GM12875 (cell line): ENCODE data around the gene SLAMF6.
"Not testable (repeated sequence)": the region's sequence is repeated elsewhere in the genome, so short reads cannot be mapped to it uniquely, and the experiment has no call there.

Experiments
- H3K4me3 ChIP-seq: one replicate; pipeline ENCODE4 v1.5.1; 2011; ENCODE audit warnings: low read depth, low read length, control low read depth
- CTCF ChIP-seq: IDR thresholded peaks from 2 replicates; pipeline ENCODE4 v1.5.1; 2011; ENCODE audit warnings: low read depth, mild to moderate bottlenecking, control low read depth, inconsistent platforms, low read length, moderate library complexity, borderline replicate concordance; ENCODE audit not compliant: insufficient read depth

The SLAMF6 gene

DNA sequence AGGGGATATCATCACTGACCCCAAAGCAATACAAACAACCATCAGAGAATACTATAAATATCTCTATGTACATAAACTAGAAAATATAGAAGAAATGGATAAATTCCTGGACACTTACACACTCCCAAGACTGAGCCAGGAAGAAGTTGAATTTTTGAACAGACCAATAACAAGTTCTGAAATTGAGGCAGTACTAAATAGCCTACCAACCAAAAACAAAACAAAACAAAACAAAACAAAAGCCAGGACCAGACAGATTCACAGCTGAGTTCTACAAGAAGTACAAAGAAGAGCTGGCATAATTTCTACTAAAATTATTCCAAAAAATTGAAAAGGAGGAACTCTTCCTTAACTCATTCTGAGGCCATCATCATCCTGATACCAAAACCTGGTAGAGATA is 37.8 kb upstream of the SLAMF6 start:
- H3K4me3 ChIP-seq: no peak overlapping the region
- no peak for TF ChIP-seq CTCF

- no peak for TF ChIP-seq CTCF
- no peak overlapping the region for H3K4me3 ChIP-seq
These were observed 37.1 kb upstream of the SLAMF6 start for GRCh38 chr1:160560045-160560705.

DNA sequence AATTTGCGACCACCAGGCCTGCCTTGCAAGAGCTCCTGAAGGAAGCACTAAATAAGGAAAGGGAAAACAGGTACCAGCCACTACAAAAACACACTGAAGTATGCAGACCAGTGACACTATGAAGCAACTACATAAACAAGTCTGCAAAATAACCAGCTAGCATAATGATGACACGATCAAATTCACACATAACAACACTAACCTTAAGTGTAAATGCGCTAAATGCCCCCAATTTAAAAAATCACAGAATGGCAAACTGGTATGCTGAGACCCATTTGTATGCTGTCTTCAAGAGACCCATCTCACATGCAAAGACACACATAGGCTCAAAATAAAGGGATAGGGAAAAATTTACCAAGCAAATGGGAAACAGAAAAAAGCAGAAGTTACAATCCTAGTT is 36.4 kb upstream of the SLAMF6 start:
- not testable (repeated sequence) for H3K4me3 ChIP-seq

- TF ChIP-seq CTCF: no peak
- H3K4me3 ChIP-seq: no peak overlapping the region
These were observed 35.8 kb upstream of the SLAMF6 start for GRCh38 chr1:160558660-160559380.

DNA sequence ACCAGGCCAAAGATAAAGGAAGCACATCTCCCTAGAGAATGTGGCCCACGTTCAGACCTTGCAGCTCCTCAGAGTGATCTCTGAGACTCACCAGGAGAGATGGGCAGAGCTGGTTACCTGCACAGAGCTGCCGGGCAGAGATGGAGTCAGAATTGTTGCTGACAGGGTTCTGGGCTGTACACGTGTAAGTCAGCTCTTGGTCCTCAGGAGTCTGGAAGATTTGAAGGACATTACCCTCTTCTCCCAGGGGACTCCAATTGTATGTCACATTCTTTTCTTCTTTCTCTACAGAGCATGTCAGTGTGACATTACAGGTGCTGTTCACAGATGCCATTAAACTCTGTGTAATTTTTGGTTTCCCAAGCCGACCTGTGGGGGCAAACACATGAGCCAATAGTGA is 30.7 kb upstream of the SLAMF6 start:
- no peak for TF ChIP-seq CTCF
- no peak overlapping the region for H3K4me3 ChIP-seq

GRCh38 chr1:160552425-160552824 is 29.4 kb upstream of the SLAMF6 start:
- no peak for TF ChIP-seq CTCF
- H3K4me3 ChIP-seq: no peak overlapping the region

- peak; percentile 49 for TF ChIP-seq CTCF
- H3K4me3 ChIP-seq: no peak overlapping the region
These were observed 27.5 kb upstream of the SLAMF6 start for GRCh38 chr1:160550572-160551034.
